Medulla oblongata (tissue), 1 donor: ENCODE data around the gene ATP8A2.
"Not testable (repeated sequence)": the region's sequence is repeated elsewhere in the genome, so short reads cannot be mapped to it uniquely, and the experiment has no call there.

Experiments
- DNase-seq: peaks from one replicate; pipeline ENCODE4 v3.0.0-alpha.2; 2015; ENCODE audit errors: extremely low spot score

The ATP8A2 gene

DNA sequence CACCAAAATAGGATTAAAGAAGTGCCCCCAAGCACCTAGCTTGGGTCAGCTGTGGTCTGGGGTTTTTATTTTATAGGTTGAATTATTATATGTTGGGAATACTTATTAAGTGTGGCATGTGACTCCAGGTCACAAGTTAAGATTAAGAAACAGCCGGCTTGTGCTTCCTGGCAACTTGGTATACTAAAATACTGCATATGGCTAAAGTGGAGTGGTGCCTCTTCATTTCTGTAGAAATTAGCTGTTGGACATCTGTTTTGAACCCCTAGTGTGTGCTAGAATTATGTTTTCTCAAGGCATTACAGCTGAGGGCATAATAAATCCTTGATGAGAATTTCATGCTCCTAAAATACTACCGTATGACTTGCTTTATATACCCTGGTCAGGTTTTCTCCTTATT lies 393.5 kb downstream of the ATP8A2 start:
- no peak for DNase-seq

DNA sequence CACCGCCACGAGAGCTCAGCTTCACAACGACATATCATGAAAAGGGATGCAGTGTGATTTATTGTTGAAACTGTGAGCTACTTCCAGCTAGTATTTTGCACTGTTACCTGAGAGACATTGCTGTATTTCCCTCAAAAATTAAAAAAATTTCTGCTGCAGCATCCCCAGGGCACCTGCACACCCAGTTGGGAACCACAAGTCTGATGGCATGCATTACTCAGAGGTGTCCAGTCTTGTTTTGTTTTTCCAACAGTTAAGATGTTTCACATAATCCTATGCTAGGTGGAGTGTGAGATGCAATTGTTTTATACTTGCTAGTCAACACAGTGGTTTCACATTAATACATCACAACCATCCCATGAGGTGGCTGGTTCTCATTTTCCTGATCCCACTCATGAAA lies 394.8 kb downstream of the ATP8A2 start:
- DNase-seq, result no peak

DNA sequence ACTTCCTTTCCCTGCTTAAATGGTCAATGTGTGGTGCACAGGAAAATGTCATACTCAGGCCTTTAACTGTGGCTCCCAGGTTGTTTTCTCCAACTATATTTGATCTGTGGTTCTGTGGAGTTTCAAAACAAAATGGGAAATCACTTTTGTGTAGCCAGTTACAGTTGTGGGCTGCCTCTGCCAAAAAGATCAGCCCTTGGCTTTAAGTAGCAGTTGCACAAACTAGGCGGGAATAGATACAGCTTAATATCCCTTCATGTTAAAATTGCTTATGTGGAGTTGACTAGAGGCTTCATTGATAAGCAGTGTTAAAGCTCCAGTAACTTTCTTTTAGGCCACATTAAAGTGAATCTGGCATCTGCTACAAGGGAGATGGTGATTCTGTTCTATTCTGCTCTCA lies 395.2 kb downstream of the ATP8A2 start:
- DNase-seq, result no peak

DNA sequence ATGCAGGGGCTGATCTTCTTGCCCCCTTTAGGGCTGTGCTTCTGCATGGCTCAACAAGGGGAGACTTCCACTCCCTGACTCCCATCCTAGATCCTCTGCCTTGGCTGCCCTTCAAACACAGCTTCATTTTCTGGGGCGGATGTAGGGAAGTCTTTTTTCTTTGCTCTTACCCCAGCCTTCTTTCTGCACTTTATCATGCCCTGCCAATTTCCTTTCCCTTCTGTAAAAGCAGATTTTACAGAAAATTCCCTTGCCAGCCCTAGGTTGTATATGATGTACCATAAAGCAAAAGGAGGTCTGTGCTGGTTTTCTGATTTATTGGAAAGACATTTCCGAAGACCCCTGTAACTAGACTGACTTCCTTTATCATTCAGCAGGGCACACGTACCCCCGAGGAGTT lies 396.6 kb downstream of the ATP8A2 start:
- DNase-seq, result no peak

DNA sequence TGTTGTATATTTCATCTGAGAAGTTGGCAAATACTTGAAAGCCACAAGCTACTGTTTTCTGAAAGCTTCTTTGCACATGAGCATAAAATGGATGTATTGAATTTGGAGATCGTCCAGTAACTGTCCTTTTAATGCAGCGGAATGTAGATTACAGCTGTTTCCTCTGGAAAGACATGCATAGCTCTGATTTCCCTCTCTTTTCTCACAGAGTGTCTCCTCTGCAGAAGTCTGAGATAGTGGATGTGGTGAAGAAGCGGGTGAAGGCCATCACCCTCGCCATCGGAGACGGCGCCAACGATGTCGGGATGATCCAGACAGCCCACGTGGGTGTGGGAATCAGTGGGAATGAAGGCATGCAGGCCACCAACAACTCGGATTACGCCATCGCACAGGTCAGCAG lies 397.1 kb downstream of the ATP8A2 start:
- DNase-seq, result no peak

DNA sequence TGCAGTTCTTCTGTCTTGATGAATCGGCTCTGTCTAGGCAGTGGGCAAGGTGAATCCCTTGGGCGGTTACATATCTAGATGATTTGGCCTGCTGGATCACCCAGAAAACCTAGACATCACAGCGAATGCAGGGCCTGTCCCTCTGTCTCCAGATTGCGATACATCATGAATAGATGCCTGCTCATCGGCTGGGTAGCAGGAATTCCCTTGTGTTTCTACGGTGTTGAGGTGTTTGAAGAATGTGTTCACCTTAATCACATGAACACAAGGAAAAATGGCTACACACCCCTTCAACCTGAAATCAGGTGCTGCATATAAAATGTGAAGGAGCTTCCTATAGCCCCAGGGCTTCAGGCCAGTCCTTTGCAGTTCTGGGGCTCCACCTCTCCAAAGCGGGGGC lies 398.8 kb downstream of the ATP8A2 start:
- DNase-seq, result no peak

DNA sequence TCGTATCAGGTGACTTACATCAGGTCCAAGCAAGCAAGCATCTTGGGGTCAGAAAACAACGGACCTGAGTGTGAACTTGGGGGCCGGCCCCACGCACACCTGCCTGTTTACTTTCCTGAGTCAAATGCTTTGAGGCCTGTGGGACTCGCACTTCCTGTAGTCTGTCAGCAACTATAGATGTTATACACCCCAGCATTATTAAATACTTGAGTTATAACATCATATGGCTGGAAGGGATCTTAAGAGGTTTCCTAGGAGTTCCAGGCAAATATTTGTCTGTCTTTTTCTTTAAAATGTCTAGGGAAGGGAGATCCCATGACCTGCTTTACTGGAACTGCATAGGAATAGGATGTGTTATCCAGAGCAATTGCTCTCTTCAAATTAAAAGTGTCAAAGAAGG lies 399.4 kb downstream of the ATP8A2 start:
- no peak for DNase-seq

DNA sequence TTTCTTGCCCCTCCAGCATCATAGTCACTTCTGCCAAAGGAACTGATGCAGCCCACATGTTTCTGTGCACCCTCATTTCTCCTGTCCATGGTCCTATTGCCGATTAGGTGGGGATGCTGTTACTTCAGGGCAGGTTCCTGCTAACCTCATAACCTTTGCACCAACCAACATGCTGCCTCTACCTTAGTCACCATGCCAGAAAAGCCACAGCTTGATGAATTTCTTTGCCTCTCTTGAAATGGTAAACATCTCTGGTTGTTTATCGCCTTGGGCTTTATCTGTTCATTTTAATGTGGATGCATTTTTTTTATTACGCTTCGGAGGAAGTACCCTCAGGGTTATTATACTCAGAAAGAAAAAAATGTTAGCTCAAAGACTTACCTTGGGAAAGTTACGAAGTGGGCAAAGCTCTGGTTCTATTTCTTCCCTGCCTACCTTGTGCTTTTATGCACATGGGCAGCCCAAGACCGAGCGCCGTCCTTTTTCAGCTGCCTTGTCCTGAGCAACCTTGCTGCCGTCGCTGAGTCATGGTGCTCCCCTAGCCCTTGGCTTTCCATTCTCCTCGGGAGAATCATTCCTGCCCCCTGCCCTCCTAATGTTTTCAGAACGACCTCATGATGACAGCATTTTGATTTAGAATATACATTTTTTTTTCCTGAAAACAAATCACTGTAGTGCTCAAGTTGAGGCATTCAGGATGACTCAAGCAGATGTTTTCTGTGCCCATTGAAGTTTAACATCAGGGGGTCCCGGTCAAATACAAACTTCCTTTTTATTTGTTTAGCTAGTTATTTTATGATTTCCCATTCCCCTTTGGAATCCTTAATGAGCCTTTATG lies 400.1 kb downstream of the ATP8A2 start:
- DNase-seq, result no peak

DNA sequence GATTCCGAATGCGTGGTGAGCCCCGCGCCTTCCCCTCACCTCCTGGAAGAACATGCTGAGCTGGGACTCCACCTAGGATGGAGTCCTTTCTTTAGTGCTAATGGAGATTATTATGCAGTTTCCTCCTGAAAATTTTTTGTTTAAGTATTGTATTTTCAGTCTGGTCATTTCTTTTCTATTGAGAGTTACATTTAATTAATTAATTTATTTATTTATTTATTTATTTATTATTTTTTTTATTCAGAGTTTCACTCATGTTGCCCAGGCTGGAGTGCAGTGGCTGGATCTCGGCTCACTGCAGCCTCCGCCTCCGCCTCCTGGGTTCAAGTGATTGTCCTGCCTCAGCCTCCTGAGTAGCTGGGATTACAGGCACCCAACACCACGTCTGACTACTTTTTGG lies 400.8 kb downstream of the ATP8A2 start:
- not testable (repeated sequence) for DNase-seq

DNA sequence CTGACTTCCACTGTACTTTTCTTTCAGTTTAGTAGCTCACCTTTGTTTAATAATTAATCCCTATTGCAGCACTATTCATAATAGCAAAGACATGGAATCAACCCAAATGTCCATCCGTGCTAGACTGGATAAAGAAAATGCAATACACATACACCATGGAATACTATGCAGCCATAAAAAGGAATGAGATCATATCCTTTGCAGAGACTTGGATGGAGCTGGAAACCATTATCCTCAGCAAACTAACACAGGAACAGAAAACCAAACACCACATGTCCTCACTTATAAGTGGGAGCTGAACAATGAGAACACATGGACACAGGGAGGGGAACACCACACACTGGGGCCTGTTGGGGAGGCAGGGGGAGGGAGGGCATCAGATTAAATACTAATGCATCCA lies 402.3 kb downstream of the ATP8A2 start:
- not testable (repeated sequence) for DNase-seq

DNA sequence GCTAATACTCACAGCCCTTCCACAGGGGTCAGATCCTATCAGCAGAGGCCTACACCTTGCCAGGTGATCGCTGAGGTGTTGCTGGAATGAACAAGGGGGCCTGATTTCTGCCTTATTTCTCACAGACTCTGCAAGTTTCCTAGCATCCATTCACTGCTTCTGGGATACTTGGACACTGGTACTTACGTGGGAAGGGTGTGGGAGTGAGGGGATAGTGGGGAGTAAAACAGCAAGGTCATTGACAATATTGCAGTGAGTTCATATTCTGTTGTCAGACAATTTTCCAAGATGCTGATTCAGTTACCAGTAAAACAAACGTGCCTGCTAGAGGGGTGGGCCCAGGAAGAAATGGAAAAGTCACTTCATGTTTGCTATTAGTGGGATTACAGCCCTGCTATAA lies 403.5 kb downstream of the ATP8A2 start:
- no peak for DNase-seq

DNA sequence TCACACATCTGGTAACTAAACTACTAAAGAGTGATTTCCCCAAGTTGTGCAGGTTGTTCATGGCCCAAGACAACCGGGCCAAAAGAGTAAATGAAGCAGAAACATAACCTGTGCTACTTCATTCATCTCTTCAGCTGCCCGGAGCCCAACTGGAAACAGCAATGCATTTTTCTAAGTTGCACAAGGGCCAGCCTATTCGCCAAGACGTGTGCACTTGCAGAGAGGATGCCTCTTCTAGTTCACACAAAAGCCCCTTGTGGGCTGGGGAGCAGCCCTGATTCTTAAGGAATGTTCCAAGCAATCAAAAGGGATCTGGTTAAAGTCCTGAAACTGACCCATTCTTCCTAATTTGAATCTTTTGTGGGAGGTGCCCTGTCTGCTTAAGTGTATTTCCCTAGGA lies 404.2 kb downstream of the ATP8A2 start:
- no peak for DNase-seq

DNA sequence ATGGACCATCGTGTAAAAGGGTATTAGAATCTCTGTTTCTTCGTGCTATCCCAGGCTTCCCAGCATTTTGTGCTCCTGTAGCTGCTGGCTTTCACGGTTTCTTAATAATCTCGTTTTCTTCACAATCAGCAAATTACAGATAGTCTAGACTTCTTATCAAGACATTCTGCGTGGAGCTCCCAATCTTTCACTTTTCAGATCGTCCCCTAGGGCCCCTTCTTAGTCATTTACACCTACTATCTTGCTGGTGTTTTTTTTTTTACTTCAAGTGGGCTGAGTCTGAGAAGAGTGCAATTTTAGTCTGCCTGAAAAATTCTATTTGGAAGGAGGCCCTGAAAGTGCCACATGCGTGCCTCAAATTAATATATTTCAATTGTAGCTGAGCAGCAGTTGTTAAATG lies 404.9 kb downstream of the ATP8A2 start:
- no peak for DNase-seq

DNA sequence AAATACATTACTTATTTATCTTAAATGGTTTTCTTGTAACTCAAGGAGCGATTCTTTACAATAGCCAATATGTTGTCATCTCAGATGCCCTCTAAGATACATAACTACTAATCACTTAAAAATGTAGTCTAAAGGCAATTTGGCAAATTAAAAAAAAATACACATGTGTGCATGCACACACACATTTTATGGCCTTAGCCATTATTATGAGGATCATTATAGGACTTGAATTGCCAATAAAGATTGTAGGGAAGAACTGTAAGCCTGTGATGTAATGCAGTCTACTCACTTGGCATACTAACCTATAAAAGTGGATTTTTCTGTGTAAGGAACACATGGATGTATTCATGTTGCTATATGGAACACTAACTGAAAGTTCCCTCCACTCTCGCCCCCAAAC lies 405.7 kb downstream of the ATP8A2 start:
- no peak for DNase-seq

DNA sequence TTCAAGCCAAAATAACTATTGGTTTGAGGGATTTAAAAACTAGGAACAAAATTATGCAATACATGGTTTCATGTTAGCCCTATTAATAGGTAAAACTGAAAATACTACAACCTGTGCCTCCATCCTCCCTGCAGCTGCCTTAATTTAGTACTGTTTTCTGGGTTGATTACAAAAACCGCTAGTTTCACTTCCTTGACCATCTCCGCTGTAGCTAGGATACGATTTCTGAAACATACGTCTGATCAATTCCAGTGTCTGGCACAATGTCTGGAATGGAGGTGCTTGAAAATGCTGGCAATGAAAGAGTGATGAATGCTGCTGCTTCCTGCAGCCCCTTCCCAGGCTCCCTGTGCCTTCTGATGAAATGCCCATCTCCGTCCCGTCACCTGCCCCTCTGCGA lies 406.6 kb downstream of the ATP8A2 start:
- DNase-seq, result no peak

DNA sequence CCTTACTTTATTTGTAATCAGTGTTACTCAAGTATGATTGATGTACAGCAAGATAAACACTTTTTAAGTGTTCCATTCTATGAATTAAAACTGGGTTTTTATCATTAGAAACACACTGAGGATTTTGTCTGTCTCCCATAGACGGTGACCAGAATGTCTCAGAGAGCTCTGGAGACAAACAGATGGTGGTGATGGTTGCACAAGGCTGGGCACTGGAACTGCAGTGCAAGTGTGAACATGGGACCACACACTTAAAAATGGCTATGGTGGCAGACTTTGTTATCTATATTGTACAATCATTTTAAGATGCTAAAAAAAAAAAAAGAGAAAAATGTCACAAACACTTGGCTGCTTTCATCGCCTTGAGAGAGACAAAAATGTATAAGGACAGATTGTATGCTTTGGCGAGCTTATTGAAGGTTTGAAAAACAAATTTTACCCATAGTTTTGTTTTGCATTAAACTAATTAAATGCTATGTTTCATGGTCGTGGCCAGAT lies 407.1 kb downstream of the ATP8A2 start:
- DNase-seq, result no peak

DNA sequence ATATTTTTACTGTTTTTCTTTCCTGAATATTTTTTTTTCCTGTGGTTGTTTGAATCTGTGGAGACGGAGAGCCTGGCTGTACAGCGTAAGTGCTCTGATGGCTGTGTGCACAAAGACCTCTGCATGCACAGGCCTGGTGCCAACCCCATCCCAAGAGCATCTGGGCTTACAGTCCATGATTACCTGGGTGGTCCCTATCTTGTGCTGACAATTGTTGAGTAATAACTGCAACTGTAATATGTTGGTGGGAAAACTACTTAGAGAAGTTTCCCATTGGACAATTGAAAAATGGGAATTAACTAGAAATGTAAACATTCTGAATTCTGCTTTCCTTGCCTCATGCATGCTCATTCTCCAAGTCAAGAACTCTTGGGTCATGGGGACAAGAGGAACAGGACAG lies 411.3 kb downstream of the ATP8A2 start:
- no peak for DNase-seq

DNA sequence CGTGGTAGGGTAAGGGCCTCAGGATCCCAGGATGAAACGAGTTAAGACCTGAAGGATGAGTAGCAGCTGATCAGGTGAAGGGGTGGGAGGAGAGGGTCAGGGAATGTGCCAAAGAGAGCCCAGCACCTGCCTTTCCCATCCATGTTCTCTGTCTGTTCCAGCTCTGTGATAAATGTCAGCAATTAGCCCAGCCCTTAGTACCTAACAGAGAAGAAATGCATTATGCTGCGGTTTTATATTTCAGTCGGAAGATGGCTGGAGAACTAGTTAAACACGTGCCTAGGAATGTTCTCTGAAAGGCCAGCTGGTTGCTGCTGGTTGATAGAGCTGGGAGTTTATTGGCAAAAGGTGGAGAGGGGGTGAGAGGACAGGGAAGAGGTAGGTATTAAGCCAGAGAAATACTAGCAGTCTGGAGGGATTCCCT lies 411.8 kb downstream of the ATP8A2 start:
- DNase-seq, result no peak

DNA sequence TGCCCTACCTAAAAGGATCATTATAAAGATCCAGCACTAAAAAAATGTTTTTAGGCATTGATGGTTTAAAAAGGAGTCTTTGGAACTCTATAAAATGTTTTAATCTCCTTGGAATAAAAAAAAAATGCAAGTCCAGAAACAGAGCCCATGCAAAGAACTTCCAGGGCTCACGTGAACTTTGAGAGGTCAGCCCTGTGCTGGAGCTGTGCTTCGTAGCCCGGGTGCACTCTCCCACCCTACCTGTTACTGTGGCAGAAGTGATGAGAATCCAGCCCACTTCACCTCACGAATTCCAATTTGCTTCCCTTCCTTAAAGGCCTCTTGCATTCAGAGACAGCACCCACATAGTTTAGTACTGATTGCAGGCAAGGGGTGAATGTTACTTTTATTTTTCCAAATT lies 412.3 kb downstream of the ATP8A2 start:
- no peak for DNase-seq

DNA sequence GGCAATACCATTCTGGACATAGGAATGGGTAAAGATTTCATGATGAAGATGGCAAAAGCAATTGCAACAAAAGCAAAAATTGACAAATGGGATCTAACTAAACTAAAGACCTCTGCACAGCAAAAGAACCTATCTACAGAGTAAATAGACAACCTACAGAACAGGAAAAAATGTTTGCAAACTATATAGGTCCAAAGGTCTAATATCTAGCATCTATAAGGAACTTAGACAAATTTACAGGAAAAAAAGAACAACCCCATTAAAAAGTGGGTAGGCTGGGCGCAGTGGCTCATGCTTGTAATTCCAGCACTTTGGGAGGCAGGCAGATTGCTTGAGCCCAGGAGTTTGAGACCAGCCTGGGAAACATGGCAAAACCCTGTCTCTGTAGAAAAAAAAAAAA lies 418.4 kb downstream of the ATP8A2 start:
- not testable (repeated sequence) for DNase-seq

DNA sequence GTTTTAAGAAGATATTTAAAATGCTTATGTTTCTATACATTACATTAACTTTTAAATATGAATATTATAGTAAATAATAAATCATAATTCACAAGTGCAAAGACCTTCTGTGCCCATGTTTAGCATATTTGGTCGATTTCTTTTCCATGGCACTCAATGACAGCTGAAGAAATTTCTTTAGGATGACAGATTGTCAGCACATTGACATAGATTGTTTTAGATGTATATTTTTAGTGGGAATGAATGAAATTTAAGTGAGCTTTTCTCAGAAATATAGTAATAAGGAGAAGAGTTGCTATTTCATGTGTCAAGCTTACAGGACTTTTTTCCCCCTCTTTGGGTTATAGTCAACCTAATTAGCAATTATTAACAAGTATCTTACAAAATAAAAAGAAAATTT lies 423.5 kb downstream of the ATP8A2 start:
- no peak for DNase-seq

DNA sequence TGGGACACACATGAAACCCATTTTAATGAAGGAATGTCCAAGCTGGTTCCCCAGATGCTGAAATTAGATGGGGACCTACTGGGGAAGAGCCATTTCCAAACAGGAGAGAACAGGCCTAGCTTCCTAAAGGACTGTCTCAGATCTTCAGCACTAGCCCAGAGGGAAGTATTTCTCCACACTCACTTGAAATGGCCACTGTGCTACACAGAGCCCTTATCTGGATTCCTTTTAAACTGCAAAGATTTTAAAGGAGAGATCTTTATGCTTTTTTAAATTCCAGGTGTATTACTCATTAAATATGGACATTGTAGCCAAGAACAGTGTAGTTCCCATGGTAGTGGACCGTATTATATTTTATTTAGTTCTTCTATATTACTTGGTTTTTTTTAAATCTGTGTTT lies 424.7 kb downstream of the ATP8A2 start:
- no peak for DNase-seq

DNA sequence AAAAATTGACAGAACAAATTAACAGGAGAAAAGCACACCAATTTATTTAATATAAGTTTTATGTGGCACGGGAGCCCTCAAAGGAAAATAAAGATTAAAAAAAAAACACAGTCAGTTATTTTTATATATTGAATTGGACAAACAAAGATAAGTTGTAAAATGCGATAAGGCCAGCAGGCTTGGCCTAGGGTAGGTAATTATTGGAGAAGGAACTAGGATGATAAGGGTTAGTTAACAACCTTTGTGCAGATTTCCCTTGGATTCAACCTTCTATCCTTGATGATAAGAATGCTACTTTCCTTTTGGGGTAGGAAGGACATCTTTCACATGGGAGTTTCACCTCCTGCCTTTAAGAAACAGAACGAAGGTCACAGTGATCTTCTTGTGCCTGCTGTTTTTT lies 427.2 kb downstream of the ATP8A2 start:
- no peak for DNase-seq

DNA sequence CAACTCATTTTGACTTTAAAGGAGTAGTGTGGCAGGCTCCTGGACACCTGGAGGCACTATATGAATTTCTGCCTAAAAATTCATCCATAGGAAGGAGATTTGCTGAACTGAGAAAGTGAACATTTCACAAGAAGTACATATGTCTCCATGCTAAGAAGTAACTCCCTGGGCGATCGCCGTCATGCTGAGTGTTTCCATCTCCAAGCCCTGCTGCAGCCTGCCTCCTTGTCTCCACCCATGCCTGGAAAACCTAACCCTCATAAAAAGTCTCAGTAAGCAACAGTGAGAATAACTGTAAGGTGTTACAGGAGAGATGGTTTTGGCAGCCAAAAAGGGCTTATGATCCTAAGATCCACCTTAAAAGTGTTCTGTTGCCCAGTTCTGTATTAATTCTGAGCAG lies 428.7 kb downstream of the ATP8A2 start:
- no peak for DNase-seq
